ENCODE results near the gene BRICD5.

GRCh38 chr16:2235695-2236336, 25.2 kb upstream of the BRICD5 start:
- no peak for TF ChIP-seq ESRRA (CRISPR knock-in tag; IDR thresholded peaks at IDR 0.05; ENCODE audit: low read depth)
- TF ChIP-seq HES4 (CRISPR knock-in tag; IDR thresholded peaks at IDR 0.05; ENCODE audit: borderline replicate concordance), result no peak
- TF ChIP-seq ZFP41 (CRISPR knock-in tag; IDR thresholded peaks at IDR 0.05; ENCODE audit: borderline replicate concordance), result no peak
- TF ChIP-seq TFE3 (CRISPR knock-in tag; IDR thresholded peaks at IDR 0.05), result no peak
- TF ChIP-seq RFX3 (CRISPR knock-in tag; IDR thresholded peaks at IDR 0.05), result no peak
- no peak for TF ChIP-seq EZH2 (conservative IDR thresholded peaks at IDR 0.05; ENCODE audit: low read depth, low read length)
